ENCODE data around the gene ADAMTSL2. TPM values are rescaled to one million over a fixed set of nuclear protein-coding genes. Genes with fewer than 3 reads are reported as not detected.
A peak's percentile ranks its signal among the peaks of the same experiment; 100 is the strongest.

ADAMTSL2 gene
- total and polyA plus RNA-seq, 3 experiments from 2014 or later: not detected

GRCh38 chr9:133529457-133529856, 5.0 kb upstream of the ADAMTSL2 start:
- Mint-ChIP-seq H3K27me3 (peaks cover 12 to 26% of the 10 kb centered on the region in 2 donors), H3K27ac (peak overlapping the region in 1 of 8 donors; percentile 81), H3K4me3 (no peak overlapping the region), H3K36me3 (no peaks in the 10 kb centered on the region), H3K4me1 (peaks cover 0 to 9% (median 0%) of the 10 kb centered on the region in 3 donors), H3K9me3 (no peaks in the 10 kb centered on the region)
- DNase-seq: no peak
- no peaks in the 10 kb centered on the region for H3K9me3 ChIP-seq (ENCODE audit: low read length)
- H3K36me3 ChIP-seq (ENCODE audit: insufficient read depth, low read length): no peaks in the 10 kb centered on the region
- H3K27ac ChIP-seq (ENCODE audit: low read depth, low read length): no peak overlapping the region
- POLR2A ChIA-PET: no interaction called here
- no peak overlapping the region for H3K4me3 ChIP-seq (ENCODE audit: low read length)
- peaks cover 16% of the 10 kb centered on the region for H3K4me1 ChIP-seq (ENCODE audit: insufficient read depth, low read length)
- CTCF ChIA-PET: interaction anchor here (1.2 kb wide), 1 partner anchor 9 kb away, joined by 4 read pairs; no protein-coding TSS in a partner anchor
- no peaks in the 10 kb centered on the region for H3K27me3 ChIP-seq (ENCODE audit: insufficient read depth, low read length, poor library complexity, severe bottlenecking)

- H3K4me3 Mint-ChIP-seq: no peak overlapping the region
- H3K27me3 Mint-ChIP-seq: peaks cover 12 to 26% of the 10 kb centered on the region in 2 donors
- Histone ChIP-seq H3K27ac (ENCODE audit: low read depth, low read length) (no peak overlapping the region), H3K4me3 (ENCODE audit: low read length) (no peak overlapping the region), H3K27me3 (ENCODE audit: insufficient read depth, low read length, poor library complexity, severe bottlenecking) (no peaks in the 10 kb centered on the region), H3K9me3 (ENCODE audit: low read length) (no peaks in the 10 kb centered on the region), H3K36me3 (ENCODE audit: insufficient read depth, low read length) (no peaks in the 10 kb centered on the region), H3K4me1 (ENCODE audit: insufficient read depth, low read length) (peaks cover 16% of the 10 kb centered on the region)
- ChIA-PET CTCF (no interaction called here), POLR2A (no interaction called here)
- H3K36me3 Mint-ChIP-seq: no peaks in the 10 kb centered on the region
- no peak for DNase-seq
- H3K27ac Mint-ChIP-seq: peak overlapping the region in 1 of 8 donors; percentile 81
- H3K9me3 Mint-ChIP-seq: no peaks in the 10 kb centered on the region
- peaks cover 0 to 9% (median 0%) of the 10 kb centered on the region in 3 donors for H3K4me1 Mint-ChIP-seq
Measured at GRCh38 chr9:133529874-133530273, 4.6 kb upstream of the ADAMTSL2 start.

GRCh38 chr9:133531293-133531692, 3.2 kb upstream of the ADAMTSL2 start:
- ChIA-PET CTCF (no interaction called here), POLR2A (no interaction called here)
- H3K27ac ChIP-seq (ENCODE audit: low read depth, low read length): no peak overlapping the region
- no peak overlapping the region for H3K4me3 ChIP-seq (ENCODE audit: low read length)
- no peaks in the 10 kb centered on the region for H3K9me3 Mint-ChIP-seq
- H3K9me3 ChIP-seq (ENCODE audit: low read length): no peaks in the 10 kb centered on the region
- H3K4me1 ChIP-seq (ENCODE audit: insufficient read depth, low read length): peaks cover 16% of the 10 kb centered on the region
- no peaks in the 10 kb centered on the region for H3K36me3 ChIP-seq (ENCODE audit: insufficient read depth, low read length)
- no peaks in the 10 kb centered on the region for H3K36me3 Mint-ChIP-seq
- H3K27ac Mint-ChIP-seq: no peak overlapping the region
- H3K27me3 Mint-ChIP-seq: peaks cover 13 to 33% of the 10 kb centered on the region in 2 donors
- H3K27me3 ChIP-seq (ENCODE audit: insufficient read depth, low read length, poor library complexity, severe bottlenecking): no peaks in the 10 kb centered on the region
- no peak overlapping the region for H3K4me3 Mint-ChIP-seq
- H3K4me1 Mint-ChIP-seq: peaks cover 0 to 12% (median 0%) of the 10 kb centered on the region in 3 donors
- no peak for DNase-seq

GRCh38 chr9:133532937-133533668, 1.4 kb upstream of the ADAMTSL2 start:
- CTCF ChIA-PET: interaction anchor here (0.9 kb wide), 1 partner anchor 194 kb away, joined by 3 read pairs; no protein-coding TSS in a partner anchor
- Histone ChIP-seq H3K36me3 (ENCODE audit: insufficient read depth, low read length) (no peaks in the 10 kb centered on the region), H3K9me3 (ENCODE audit: low read length) (no peaks in the 10 kb centered on the region), H3K27ac (ENCODE audit: low read depth, low read length) (no peak overlapping the region), H3K27me3 (ENCODE audit: insufficient read depth, low read length, poor library complexity, severe bottlenecking) (no peaks in the 10 kb centered on the region), H3K4me1 (ENCODE audit: insufficient read depth, low read length) (peaks cover 16% of the 10 kb centered on the region), H3K4me3 (ENCODE audit: low read length) (no peak overlapping the region)
- Mint-ChIP-seq H3K9me3 (no peaks in the 10 kb centered on the region), H3K27ac (peak overlapping the region in 2 of 8 donors; percentile 25 to 54), H3K36me3 (no peaks in the 10 kb centered on the region), H3K27me3 (peaks cover 13 to 25% of the 10 kb centered on the region in 2 donors), H3K4me3 (no peak overlapping the region), H3K4me1 (peaks cover 0 to 12% (median 0%) of the 10 kb centered on the region in 3 donors)
- peak; percentile 9 to 62 (median 23) for DNase-seq
- POLR2A ChIA-PET: no interaction called here

- H3K9me3 ChIP-seq (ENCODE audit: low read length): no peaks in the 10 kb centered on the region
- H3K27me3 ChIP-seq (ENCODE audit: insufficient read depth, low read length, poor library complexity, severe bottlenecking): no peaks in the 10 kb centered on the region
- no peak for DNase-seq
- peaks cover 16% of the 10 kb centered on the region for H3K4me1 ChIP-seq (ENCODE audit: insufficient read depth, low read length)
- ChIA-PET CTCF (no interaction called here), POLR2A (no interaction called here)
- no peak overlapping the region for H3K27ac ChIP-seq (ENCODE audit: low read depth, low read length)
- no peak overlapping the region for H3K4me3 ChIP-seq (ENCODE audit: low read length)
- peaks cover 0 to 12% (median 0%) of the 10 kb centered on the region in 3 donors for H3K4me1 Mint-ChIP-seq
- H3K36me3 Mint-ChIP-seq: no peaks in the 10 kb centered on the region
- no peak overlapping the region for H3K4me3 Mint-ChIP-seq
- no peak overlapping the region for H3K27ac Mint-ChIP-seq
- H3K9me3 Mint-ChIP-seq: no peaks in the 10 kb centered on the region
- peaks cover 13 to 25% of the 10 kb centered on the region in 2 donors for H3K27me3 Mint-ChIP-seq
- no peaks in the 10 kb centered on the region for H3K36me3 ChIP-seq (ENCODE audit: insufficient read depth, low read length)
Measured at GRCh38 chr9:133533857-133534256, 647 bp upstream of the ADAMTSL2 start.

- POLR2A ChIA-PET: no interaction called here
- Mint-ChIP-seq H3K27me3 (peaks cover 9 to 23% of the 10 kb centered on the region in 2 donors), H3K4me3 (no peak overlapping the region), H3K36me3 (no peaks in the 10 kb centered on the region), H3K9me3 (no peaks in the 10 kb centered on the region), H3K4me1 (peaks cover 0 to 12% (median 0%) of the 10 kb centered on the region in 3 donors), H3K27ac (no peak overlapping the region)
- no peaks in the 10 kb centered on the region for H3K27me3 ChIP-seq (ENCODE audit: insufficient read depth, low read length, poor library complexity, severe bottlenecking)
- H3K27ac ChIP-seq (ENCODE audit: low read depth, low read length): no peak overlapping the region
- no peak for DNase-seq
- peaks cover 16% of the 10 kb centered on the region for H3K4me1 ChIP-seq (ENCODE audit: insufficient read depth, low read length)
- no peak overlapping the region for H3K4me3 ChIP-seq (ENCODE audit: low read length)
- CTCF ChIA-PET: no interaction called here
- no peaks in the 10 kb centered on the region for H3K9me3 ChIP-seq (ENCODE audit: low read length)
- H3K36me3 ChIP-seq (ENCODE audit: insufficient read depth, low read length): no peaks in the 10 kb centered on the region
Measured at GRCh38 chr9:133535306-133535877, 888 bp downstream of the ADAMTSL2 start.

- Histone ChIP-seq H3K27ac (ENCODE audit: low read depth, low read length) (no peak overlapping the region), H3K36me3 (ENCODE audit: insufficient read depth, low read length) (no peaks in the 10 kb centered on the region), H3K27me3 (ENCODE audit: insufficient read depth, low read length, poor library complexity, severe bottlenecking) (no peaks in the 10 kb centered on the region), H3K4me3 (ENCODE audit: low read length) (no peak overlapping the region), H3K9me3 (ENCODE audit: low read length) (no peaks in the 10 kb centered on the region), H3K4me1 (ENCODE audit: insufficient read depth, low read length) (peaks cover 16% of the 10 kb centered on the region)
- ChIA-PET CTCF (no interaction called here), POLR2A (no interaction called here)
- Mint-ChIP-seq H3K9me3 (no peaks in the 10 kb centered on the region), H3K27me3 (peaks cover 9 to 23% of the 10 kb centered on the region in 2 donors), H3K4me3 (no peak overlapping the region), H3K27ac (no peak overlapping the region), H3K36me3 (no peaks in the 10 kb centered on the region), H3K4me1 (peaks cover 0 to 12% (median 0%) of the 10 kb centered on the region in 3 donors)
- DNase-seq: no peak
Measured at GRCh38 chr9:133536080-133536479, 1.6 kb downstream of the ADAMTSL2 start.

GRCh38 chr9:133536536-133536935, 2.0 kb downstream of the ADAMTSL2 start:
- H3K9me3 ChIP-seq (ENCODE audit: low read length): no peaks in the 10 kb centered on the region
- H3K27me3 Mint-ChIP-seq: peaks cover 6 to 23% of the 10 kb centered on the region in 2 donors
- no peak overlapping the region for H3K4me3 Mint-ChIP-seq
- no peak overlapping the region for H3K27ac Mint-ChIP-seq
- no peaks in the 10 kb centered on the region for H3K36me3 ChIP-seq (ENCODE audit: insufficient read depth, low read length)
- H3K4me3 ChIP-seq (ENCODE audit: low read length): no peak overlapping the region
- H3K4me1 Mint-ChIP-seq: peaks cover 0 to 12% (median 0%) of the 10 kb centered on the region in 3 donors
- H3K27ac ChIP-seq (ENCODE audit: low read depth, low read length): no peak overlapping the region
- POLR2A ChIA-PET: no interaction called here
- no peaks in the 10 kb centered on the region for H3K36me3 Mint-ChIP-seq
- CTCF ChIA-PET: no interaction called here
- H3K27me3 ChIP-seq (ENCODE audit: insufficient read depth, low read length, poor library complexity, severe bottlenecking): no peaks in the 10 kb centered on the region
- H3K4me1 ChIP-seq (ENCODE audit: insufficient read depth, low read length): peaks cover 16% of the 10 kb centered on the region
- no peak for DNase-seq
- H3K9me3 Mint-ChIP-seq: no peaks in the 10 kb centered on the region
